ENCODE data around the gene ADGRG2. TPM values are rescaled to one million over a fixed set of nuclear protein-coding genes. Genes with fewer than 3 reads are reported as not detected.
"Not testable (repeated sequence)": the region's sequence is repeated elsewhere in the genome, so short reads cannot be mapped to it uniquely, and the experiment has no call there.

The ADGRG2 gene
- total RNA-seq, 1 donor = under 0.01 TPM

DNA sequence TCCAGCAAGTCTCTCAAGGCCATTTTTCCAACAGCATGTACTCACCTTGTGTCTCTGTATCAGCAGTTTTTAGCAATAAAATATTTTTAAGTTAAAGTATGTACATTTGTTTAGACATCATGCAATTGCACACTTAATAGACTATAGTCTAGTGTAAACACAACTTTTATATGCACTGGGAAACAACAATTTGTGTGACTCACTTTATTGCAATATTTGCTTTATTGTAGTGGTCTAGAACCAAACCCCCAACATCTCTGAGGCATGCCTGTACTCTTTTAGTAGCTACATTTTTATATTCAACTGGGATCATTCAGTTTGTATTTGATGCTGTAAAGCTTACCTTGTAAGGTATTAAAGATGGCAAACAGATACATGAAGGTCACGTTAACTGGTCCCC is 123.6 kb downstream of the ADGRG2 start:
- no peaks in the 10 kb centered on the region for H3K27me3 ChIP-seq (ENCODE audit: insufficient read depth, low read length)
- H3K9me3 ChIP-seq (ENCODE audit: low read depth, low read length) = no peaks in the 10 kb centered on the region
- H3K4me1 ChIP-seq (ENCODE audit: insufficient read depth, low read length) = no peaks in the 10 kb centered on the region
- no peak overlapping the region for H3K4me3 ChIP-seq (ENCODE audit: low read length)

- no peaks in the 10 kb centered on the region for H3K4me1 ChIP-seq (ENCODE audit: insufficient read depth, low read length)
- no peak overlapping the region for H3K4me3 ChIP-seq (ENCODE audit: low read length)
- H3K9me3 ChIP-seq (ENCODE audit: low read depth, low read length) = no peaks in the 10 kb centered on the region
- H3K27me3 ChIP-seq (ENCODE audit: insufficient read depth, low read length) = no peaks in the 10 kb centered on the region
Observed at GRCh38 chrX:18997916-18998315, 124.4 kb downstream of the ADGRG2 start.

DNA sequence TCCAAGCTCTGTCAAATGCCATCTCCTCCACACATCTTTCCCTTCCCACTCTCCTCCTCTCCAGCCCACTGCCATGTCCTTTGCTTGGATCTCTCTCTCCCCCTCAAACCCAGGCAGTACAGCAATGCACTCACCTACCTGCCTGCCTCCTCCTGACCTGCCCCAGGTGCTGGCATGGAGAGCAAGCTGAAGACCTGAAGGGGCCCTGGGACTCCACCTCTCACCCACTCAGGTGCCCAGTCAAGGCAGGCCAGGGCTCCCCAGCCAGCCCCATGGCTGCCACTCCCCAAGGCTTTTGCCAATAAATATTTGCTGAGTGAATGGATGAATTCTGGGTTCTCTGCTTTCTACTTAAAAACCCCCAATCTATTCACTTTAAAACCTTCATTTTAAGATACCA is 125.7 kb downstream of the ADGRG2 start:
- no peaks in the 10 kb centered on the region for H3K4me1 ChIP-seq (ENCODE audit: insufficient read depth, low read length)
- no peak overlapping the region for H3K4me3 ChIP-seq (ENCODE audit: low read length)
- H3K9me3 ChIP-seq (ENCODE audit: low read depth, low read length) = no peaks in the 10 kb centered on the region

GRCh38 chrX:18995221-18995620 is 127.0 kb downstream of the ADGRG2 start:
- Histone ChIP-seq H3K4me1 (ENCODE audit: insufficient read depth, low read length) (no peaks in the 10 kb centered on the region), H3K27me3 (ENCODE audit: insufficient read depth, low read length) (no peaks in the 10 kb centered on the region), H3K9me3 (ENCODE audit: low read depth, low read length) (no peaks in the 10 kb centered on the region), H3K4me3 (ENCODE audit: low read length) (no peak overlapping the region)

More for the DNA sequence above, 125.7 kb downstream of the ADGRG2 start:
- H3K27me3 ChIP-seq (ENCODE audit: insufficient read depth, low read length) = no peaks in the 10 kb centered on the region

DNA sequence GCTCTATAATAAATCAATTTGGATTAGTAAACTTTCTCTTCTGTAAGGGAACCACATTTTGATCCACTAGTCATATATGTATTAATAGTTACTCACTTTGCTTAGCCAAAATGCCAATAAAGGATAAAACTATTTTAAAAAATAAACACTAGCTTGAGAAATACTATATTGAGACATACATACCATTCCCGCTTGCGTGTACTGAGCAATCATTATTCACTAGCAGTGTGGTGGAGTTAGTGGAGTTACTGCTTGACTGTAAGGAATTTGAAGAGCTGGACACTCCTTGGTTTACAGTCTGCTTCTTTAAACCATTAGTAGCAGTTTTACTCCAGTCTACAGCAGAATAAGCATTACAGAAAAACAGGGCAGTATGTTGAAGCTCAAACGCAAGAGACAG is 127.6 kb downstream of the ADGRG2 start:
- Histone ChIP-seq H3K9me3 (ENCODE audit: low read depth, low read length) (no peaks in the 10 kb centered on the region), H3K27me3 (ENCODE audit: insufficient read depth, low read length) (no peaks in the 10 kb centered on the region)

GRCh38 chrX:18992829-18993228 is 129.4 kb downstream of the ADGRG2 start:
- H3K9me3 ChIP-seq (ENCODE audit: low read depth, low read length) = no peaks in the 10 kb centered on the region
- H3K4me3 ChIP-seq (ENCODE audit: low read length) = no peak overlapping the region
- H3K27me3 ChIP-seq (ENCODE audit: insufficient read depth, low read length) = no peaks in the 10 kb centered on the region
- no peaks in the 10 kb centered on the region for H3K4me1 ChIP-seq (ENCODE audit: insufficient read depth, low read length)

More for the DNA sequence above, 127.6 kb downstream of the ADGRG2 start:
- H3K4me3 ChIP-seq (ENCODE audit: low read length) = no peak overlapping the region
- H3K4me1 ChIP-seq (ENCODE audit: insufficient read depth, low read length) = no peaks in the 10 kb centered on the region

DNA sequence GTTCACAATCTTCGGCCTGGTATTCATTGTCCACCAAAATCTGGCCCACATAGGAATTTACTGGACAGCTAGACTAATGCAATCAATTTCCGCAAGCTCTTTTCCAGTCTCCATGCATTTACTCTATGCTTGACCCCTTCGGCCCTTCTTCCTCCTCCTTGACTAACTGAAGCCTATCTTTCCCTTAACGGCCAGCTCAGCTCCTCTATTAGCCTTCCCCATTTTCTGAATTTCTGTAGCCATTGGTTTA is 137.2 kb downstream of the ADGRG2 start:
- Histone ChIP-seq H3K4me3 (ENCODE audit: low read length) (peak overlapping the region; percentile 59), H3K27me3 (ENCODE audit: insufficient read depth, low read length) (no peaks in the 10 kb centered on the region), H3K4me1 (ENCODE audit: insufficient read depth, low read length) (peaks cover 13% of the 10 kb centered on the region), H3K9me3 (ENCODE audit: low read depth, low read length) (no peaks in the 10 kb centered on the region)

DNA sequence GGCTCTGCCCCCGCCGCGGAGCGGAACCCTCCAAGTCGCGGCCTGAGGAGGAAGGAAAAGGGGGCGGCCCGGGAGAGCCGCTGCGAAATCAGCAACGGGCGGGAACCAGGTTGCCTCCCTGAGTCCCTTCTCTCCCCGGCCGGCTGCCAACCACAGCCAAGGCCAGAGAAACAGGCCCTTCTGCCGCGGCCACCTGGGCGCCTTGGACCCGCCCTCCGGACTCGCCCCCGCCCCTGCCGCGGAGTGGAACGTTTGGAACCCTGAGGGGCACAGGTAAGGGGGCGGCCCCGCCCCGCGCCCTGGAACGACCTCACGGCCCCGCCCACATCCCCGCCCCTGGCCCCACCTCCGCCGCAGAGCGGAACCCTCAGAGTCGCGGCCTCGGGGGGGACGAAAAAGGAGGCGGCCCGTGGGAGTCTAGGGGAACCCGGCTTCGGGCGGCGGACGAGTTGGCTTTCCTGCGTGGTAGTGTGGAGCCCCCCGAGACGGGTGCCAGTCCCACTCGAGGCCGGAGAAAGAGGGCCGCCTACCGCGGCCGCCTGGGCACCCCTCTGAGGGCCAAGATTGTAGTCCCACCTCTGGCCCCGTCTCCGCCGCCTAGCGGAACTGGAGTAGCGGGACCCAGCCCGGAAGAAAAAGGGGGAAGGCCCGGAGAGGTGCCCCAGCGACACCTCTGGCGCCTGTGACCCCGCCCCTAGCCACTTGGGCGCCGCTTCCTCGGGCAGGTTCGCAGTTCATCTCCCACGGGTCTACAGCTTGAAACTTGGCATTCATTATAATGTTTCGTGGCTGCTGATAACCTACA is 137.7 kb downstream of the ADGRG2 start:
- peak overlapping the region; percentile 59 for H3K4me3 ChIP-seq (ENCODE audit: low read length)

GRCh38 chrX:18983666-18984380 is 138.4 kb downstream of the ADGRG2 start, which contains the start of gene PHKA2:
TSS of gene PHKA2 (minus strand) at chrX:18984114. CDS start at chrX:18983932, 182 bp downstream.
- H3K27me3 ChIP-seq (ENCODE audit: insufficient read depth, low read length) = no peaks in the 10 kb centered on the region
- H3K4me3 ChIP-seq (ENCODE audit: low read length) = peak within 1 kb of the TSS; percentile 59
- peaks cover 13% of the 10 kb centered on the region for H3K4me1 ChIP-seq (ENCODE audit: insufficient read depth, low read length)
- no peaks in the 10 kb centered on the region for H3K9me3 ChIP-seq (ENCODE audit: low read depth, low read length)

More for the DNA sequence above, 137.7 kb downstream of the ADGRG2 start:
- Histone ChIP-seq H3K9me3 (ENCODE audit: low read depth, low read length) (no peaks in the 10 kb centered on the region), H3K4me1 (ENCODE audit: insufficient read depth, low read length) (peaks cover 13% of the 10 kb centered on the region), H3K27me3 (ENCODE audit: insufficient read depth, low read length) (no peaks in the 10 kb centered on the region)

DNA sequence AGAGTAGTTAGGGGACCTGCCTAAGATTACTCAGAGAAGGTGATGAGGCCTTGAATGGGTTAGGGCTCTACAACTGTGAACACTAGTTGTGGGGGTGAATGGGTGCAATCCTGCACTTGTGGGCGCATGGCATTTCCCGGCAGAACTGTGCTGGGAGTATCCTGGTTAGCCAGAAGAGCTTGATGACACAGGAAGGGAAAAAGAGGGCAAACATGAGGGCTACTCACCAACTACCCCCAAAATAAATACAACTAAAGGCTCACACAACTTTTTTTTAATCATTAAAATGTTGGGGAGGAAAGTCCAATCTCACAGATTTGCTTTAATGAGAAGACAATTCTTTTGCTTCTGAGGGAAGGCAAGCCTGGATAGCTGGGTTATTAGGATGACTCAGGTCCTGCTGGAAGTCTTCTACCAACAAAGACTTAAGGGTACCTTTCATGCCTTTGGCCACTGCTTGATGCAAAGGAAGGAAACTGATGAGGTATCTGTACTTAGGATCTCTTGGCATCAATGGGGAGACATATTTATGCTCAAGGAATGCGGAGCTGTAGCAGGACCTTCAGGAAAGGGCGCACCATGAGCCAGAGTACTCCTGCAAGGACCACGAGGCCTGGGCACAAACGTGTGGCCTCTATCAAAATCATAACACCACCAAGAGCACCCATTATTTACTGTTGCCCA is 141.0 kb downstream of the ADGRG2 start:
- Histone ChIP-seq H3K27me3 (ENCODE audit: insufficient read depth, low read length) (no peaks in the 10 kb centered on the region), H3K4me3 (ENCODE audit: low read length) (no peak overlapping the region), H3K4me1 (ENCODE audit: insufficient read depth, low read length) (peaks cover 13% of the 10 kb centered on the region), H3K9me3 (ENCODE audit: low read depth, low read length) (no peaks in the 10 kb centered on the region)

DNA sequence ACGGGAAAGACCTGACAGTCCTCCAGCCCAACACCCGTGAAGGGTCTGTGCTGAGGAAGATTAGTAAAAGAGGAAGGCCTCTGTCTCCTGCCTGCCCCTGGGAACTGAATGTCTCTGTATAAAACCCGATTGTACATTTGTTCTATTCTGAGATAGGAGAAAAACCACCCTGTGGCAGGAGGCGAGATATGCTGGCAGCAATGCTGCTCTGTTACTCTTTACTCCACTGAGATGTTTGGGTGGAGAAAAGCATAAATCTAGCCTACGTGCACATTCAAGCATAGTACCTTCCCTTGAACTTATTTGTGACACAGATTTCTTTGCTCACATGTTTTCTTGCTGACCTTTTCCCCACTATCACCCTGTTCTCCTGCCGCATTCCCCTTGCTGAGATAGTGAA is 142.0 kb downstream of the ADGRG2 start:
- H3K4me1 ChIP-seq (ENCODE audit: insufficient read depth, low read length) = peaks cover 12% of the 10 kb centered on the region
- H3K27me3 ChIP-seq (ENCODE audit: insufficient read depth, low read length); H3K9me3 ChIP-seq (ENCODE audit: low read depth, low read length); H3K4me3 ChIP-seq (ENCODE audit: low read length): not testable (repeated sequence)

GRCh38 chrX:18974993-18975392 is 147.3 kb downstream of the ADGRG2 start:
- no peak overlapping the region for H3K4me3 ChIP-seq (ENCODE audit: low read length)
- no peaks in the 10 kb centered on the region for H3K27me3 ChIP-seq (ENCODE audit: insufficient read depth, low read length)
- H3K9me3 ChIP-seq (ENCODE audit: low read depth, low read length) = no peaks in the 10 kb centered on the region
- no peaks in the 10 kb centered on the region for H3K4me1 ChIP-seq (ENCODE audit: insufficient read depth, low read length)

- Histone ChIP-seq H3K4me1 (ENCODE audit: insufficient read depth, low read length) (no peaks in the 10 kb centered on the region), H3K27me3 (ENCODE audit: insufficient read depth, low read length) (no peaks in the 10 kb centered on the region), H3K4me3 (ENCODE audit: low read length) (no peak overlapping the region), H3K9me3 (ENCODE audit: low read depth, low read length) (no peaks in the 10 kb centered on the region)
Observed at GRCh38 chrX:18973527-18974192, 148.6 kb downstream of the ADGRG2 start.

- no peaks in the 10 kb centered on the region for H3K27me3 ChIP-seq (ENCODE audit: insufficient read depth, low read length)
- H3K4me1 ChIP-seq (ENCODE audit: insufficient read depth, low read length) = no peaks in the 10 kb centered on the region
- H3K9me3 ChIP-seq (ENCODE audit: low read depth, low read length) = no peaks in the 10 kb centered on the region
- no peak overlapping the region for H3K4me3 ChIP-seq (ENCODE audit: low read length)
Observed at GRCh38 chrX:18971506-18971905, 150.8 kb downstream of the ADGRG2 start.

GRCh38 chrX:18970465-18970864 is 151.8 kb downstream of the ADGRG2 start:
- Histone ChIP-seq H3K9me3 (ENCODE audit: low read depth, low read length) (no peaks in the 10 kb centered on the region), H3K4me1 (ENCODE audit: insufficient read depth, low read length) (no peaks in the 10 kb centered on the region), H3K27me3 (ENCODE audit: insufficient read depth, low read length) (no peaks in the 10 kb centered on the region), H3K4me3 (ENCODE audit: low read length) (no peak overlapping the region)
